Lung microvascular endothelial cell (primary cell): ENCODE data around the gene RRH. TPM values are rescaled to one million over a fixed set of nuclear protein-coding genes. Genes with fewer than 3 reads are reported as not detected.
"Not testable (repeated sequence)": the region's sequence is repeated elsewhere in the genome, so short reads cannot be mapped to it uniquely, and the experiment has no call there.

Experiments
- DNase-seq, 2 donors: peaks; one replicate each; pipeline versions ENCODE4 v3.0.0 to v3.0.0-alpha.2; 2010; ENCODE audit warnings: low read depth in 2 of 2
- total RNA-seq: library from RNA; depleted of rRNA; stranded (reverse); fragments of >200 nt; gene quantifications from 2 replicates; pipeline ENCODE4 v1.2.1, GENCODE V29; 2014

RRH gene
- total RNA-seq, 1 donor from 2014 or later = under 0.01 TPM

DNA sequence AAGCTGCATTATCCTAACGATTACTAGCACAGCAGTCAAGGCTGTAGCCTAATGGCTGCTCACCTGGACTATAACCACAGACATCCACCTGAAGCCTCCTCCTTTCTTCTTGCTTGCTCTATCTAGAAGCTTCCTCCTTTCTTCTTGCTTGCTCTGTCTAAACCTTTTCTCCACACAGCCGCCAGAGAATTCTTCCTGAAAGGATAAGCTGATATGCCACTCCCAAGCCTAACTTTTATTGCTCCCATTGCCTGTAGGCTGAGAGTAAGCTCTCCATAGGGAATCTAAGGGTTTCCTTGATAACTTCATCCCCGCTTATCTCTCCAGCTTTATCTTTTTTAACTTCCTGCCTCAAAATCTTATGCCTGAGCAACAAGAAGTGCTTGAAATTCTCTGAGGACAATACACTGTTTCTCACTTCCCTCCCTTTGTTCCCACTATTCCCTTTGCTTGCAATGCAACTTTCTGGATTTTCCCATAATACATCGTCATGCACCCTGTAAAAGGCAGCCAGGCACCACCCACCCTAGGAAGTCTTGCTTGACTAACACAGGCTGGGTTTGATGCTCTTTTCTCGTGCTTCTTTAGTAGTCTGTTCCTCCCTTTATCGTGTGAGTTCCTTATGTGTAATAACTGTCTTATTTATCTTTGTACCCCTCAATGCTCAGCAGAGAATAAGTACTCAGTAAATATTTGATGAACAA is 18.8 kb downstream of the RRH start:
- no peak for DNase-seq

DNA sequence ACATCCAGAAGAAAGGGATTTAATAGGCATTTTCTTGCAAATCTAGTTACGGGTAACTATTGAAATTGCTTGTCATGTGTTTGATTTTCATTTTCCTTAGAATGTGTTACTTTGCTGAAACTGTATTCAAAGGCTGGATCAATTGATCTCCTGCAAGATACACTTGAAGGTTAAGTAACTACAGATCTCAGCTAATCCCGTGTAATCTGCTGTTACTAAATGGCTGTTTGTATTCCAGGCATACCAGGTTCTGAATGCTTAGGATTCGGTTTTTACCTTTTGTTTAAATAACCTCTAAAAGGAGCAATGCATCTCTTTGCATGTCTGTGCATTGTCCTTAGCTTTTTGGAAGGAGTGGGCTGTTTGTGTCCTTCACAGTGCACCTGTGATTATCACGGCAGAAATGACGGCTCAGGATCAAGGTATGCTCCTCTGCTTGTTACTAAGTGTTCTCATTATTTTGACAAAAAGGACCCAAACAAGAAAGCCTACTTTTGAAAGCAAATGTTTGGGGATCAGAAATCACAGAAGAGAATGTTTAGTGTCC is 20.2 kb downstream of the RRH start, which contains the start of gene LRIT3:
Gene LRIT3, plus strand, starts transcription at position 212 of the 547 bp plus-strand sequence. Its CDS starts 95 bp downstream, at position 307.
- no peak for DNase-seq

DNA sequence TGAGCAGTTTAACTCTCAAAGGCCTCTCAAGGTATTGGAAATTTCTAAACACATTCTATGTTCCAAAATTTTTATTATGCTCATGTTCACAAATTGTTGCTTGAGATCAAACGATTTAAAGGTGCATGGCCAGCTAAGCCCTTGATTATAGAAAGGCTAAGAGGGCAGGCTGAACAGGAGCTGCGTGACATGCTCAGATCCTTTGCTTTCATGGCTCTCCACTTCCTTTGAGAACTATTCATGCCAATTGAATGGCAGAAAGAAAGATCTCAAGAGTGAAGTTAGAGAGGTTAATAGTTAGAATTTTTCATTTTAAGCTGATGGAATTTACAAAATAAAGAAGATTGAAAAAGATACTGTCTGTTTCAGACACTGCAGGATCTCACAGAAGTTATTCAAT is 20.7 kb downstream of the RRH start:
- DNase-seq = no peak

DNA sequence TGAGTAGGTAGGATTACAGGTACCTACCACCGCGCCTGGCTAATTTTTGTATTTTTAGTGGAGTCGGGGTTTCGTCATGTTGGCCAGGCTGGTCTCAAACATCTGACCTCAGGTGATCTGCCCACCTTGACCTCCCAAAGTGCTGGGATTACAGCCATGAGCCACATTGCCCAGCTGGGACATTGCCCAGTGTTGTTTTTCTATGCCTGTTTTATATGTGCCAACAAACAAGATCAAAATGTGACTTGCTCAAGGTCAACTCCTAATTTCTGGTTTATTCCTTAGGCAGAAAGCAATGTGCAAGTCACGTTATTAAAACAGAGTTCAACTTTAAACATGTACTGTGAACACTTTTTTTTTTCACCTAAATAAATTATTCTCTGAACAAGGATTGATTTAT is 22.8 kb downstream of the RRH start:
- DNase-seq = no peak

DNA sequence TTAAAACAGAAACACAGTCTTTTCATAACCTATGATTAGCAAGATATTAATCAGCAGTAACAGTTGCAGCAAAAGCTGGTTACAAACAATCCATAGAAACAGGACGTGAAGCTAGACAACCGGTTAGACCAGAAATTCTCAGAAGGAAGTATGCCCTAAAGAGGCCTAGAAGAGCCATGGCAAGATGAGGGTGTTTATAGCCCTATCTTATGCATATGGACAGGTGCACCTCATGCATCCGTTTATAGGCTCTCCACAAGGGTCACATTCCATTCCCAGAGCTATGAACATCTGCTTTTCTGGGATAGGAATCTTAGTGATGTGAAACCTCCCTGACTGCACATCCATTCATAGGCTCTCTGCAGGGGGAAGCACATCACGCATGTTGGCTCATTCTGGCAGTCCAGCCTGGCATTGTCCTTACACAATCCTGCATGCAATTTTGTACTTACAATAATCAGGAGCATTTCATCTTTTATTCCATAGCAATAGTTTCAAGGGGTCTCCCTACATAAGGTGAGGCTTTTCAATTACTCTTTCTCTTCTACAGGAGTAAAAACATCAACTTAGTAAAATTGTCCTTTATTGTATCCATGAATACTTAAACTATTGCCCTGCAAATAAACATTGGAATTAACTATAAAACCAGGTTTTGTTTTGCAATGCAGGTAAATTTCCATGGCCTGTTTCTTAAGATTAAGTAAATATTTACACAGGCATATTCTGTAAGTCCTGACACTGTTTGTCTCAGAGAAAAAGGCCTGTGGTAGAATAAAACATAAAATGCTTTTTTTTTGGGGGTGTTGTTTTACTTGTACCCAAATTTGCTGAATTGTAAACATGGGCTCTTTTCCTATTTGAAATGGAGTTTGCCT is 31.9 kb downstream of the RRH start:
- DNase-seq = not testable (repeated sequence)

DNA sequence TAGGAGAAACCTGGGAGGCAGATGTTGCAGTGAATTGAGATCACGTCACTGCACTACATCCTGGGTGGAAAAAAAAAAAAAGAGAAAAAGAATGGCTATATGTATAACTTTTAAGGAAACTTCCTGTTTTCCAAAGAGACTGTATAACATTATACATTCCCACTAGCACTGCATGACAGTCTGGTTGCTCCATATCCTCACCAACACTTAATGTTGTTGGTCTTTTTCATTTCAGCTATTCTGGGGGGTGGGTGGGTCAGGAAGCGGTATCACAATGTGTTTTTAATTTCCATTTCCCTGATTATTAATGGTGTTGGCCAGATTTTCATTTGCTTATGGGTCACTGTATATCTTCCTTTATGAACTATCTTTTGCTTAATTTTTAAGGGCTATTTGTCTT is 33.5 kb downstream of the RRH start:
- DNase-seq = no peak

DNA sequence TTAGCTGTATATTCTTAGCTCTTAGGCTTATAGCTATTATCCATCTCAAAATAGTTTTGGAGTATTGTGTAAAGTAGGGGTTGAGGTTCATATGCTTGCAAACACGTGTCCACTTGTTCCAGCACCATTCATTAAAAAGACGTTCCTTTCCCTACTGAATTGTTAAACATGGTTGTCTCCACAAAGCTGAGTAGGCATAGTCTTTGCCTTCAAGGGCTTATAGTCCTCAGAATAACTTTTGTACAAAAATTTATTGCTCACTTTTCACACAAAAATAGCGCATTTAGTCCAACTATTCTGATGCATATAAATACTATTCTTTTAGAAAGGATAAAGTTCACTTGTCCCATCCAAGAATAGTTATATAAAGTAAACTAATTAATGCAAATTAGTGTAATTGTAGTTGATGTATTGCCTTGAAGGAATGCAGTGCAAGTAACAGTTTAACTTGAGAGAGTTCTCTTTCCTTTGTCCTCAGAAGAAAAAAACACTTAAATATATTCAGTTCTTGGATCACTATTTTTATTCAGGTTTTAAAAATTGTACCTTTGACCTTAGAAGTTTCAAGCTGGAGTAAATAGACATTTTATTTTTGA is 34.2 kb downstream of the RRH start:
- no peak for DNase-seq

DNA sequence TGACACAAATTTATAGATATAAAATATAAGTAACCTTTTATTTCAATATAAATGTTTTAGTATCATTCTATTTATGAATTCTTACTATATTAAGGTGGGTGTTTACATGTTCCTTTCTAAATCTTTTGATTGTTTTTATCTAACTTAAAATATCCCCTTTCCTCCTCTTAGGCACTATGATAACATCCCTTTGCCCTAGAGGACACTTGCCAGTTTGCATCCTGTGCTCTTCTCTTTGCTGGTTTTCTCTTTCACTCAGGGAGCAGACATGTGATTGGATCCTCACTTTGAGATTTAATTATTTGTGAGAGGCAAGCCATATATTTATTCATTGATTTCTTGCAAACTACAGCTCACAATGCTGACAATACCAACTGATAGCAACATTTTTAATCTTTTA is 36.4 kb downstream of the RRH start:
- DNase-seq = no peak

DNA sequence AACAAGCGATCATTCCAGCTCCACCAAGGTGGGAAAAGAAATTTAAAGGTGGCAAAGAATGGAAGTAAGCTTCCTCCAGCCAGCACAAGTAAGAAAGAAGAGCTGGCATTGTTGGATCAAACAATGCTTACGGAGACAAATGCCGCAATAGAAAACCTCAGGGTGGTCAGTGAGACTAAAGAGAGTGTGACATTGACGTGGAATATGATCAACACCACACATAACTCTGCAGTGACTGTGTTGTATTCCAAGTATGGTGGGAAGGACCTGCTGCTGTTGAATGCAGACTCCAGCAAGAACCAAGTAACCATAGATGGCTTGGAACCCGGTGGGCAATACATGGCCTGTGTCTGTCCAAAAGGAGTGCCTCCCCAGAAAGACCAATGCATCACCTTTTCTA is 42.3 kb downstream of the RRH start:
- no peak for DNase-seq

DNA sequence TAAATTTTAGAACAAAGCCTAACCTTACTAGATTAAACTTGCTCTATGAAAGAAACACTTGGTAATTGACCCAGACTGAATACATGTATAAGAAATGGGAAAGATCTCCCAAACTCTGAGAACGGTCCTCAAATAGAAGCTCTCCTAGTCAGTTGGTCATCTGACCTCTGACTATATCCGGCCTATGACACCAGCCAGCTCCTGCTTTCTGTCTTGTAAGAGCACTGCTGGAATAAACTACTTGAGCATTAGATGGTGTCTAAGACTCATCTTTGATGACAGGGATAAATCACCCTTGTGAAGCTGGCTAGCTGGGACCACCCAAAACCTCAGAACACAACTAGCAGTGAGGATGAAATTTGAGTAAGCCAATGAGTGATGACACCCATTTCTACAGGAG is 44.3 kb downstream of the RRH start:
- DNase-seq = no peak

DNA sequence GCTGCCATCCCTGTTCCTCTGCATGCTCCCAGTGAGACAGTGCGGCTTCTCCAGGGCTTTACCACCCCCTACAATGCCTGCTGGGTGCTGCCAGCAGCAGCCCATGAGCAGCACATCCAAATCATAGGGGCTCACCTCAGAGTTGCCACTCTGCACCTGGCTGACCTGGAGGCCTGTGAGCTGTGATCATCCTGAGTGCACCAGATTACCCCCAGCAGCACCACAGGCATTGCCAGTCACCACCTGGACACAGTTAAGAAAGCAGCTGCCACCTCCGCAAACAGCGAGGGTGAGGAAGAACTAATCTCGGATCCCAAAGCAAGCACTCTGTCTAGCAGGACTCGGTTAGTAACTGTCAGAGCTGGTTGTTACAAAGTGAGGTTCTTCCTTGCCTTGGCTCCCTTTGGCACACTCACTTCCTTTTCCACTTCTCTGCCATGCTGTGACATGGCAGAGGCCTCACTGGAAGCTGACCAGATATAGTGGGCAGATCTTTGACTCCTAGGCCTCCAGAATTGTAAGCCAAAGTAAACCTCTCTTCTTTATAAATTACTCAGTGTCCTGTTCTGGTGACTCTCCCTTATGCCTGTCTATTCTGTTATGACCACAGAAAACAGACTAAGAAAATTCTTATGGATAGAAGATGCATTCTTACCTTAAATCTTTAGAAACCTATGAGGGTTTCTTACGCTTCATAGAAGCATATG is 45.3 kb downstream of the RRH start:
- DNase-seq = no peak

DNA sequence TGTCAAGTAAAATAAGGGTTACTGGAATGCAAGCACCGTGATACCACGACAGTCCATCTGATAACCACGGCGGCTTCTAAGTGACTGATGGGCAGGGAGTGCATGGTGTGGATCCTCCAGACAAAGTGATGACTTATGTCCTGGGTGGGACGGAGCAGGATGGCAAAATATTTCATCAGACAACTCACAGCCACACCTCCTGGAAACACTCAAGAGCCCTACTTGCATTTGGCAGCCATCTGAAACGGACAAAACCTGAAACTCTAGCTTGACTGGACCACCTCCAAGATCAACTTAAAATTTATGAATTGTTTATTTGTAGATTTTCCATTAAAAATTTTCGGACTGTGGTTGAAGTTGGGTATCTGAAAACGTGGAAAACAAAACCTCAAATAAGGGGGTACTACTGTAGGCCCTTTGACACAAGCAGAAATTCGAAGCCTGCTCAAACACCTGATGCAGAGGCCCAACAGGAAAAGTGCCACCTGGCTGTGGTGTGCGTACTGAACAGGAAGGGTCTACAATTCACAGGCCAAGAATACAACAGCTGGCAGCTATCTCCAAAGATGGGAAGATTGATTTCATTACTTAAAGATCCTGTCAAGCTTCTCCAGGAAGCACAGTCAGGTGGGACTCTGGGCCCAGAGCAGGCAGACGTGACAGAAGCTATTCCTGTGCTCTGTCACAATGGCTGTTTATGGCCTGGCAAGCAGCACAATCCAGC is 46.2 kb downstream of the RRH start:
- no peak for DNase-seq

DNA sequence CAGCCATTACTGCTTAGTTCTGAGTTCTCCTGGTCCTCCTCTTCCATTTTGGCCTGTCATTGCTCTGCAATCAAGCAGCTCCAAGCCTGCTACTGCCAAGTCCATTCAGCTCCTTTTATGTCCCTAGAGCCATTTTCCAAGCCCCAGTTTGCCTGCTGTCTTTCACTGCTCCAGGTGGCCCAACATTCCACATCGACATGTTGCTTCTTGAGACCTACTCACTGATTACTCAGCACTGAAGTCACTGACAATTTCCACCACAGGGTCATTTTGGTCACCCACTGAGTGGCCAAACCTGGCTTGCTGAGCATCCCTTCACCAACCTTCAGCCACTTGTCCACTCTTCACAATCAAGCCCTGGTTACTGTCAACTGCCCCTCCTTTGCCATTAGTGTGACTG is 47.3 kb downstream of the RRH start:
- DNase-seq = no peak

DNA sequence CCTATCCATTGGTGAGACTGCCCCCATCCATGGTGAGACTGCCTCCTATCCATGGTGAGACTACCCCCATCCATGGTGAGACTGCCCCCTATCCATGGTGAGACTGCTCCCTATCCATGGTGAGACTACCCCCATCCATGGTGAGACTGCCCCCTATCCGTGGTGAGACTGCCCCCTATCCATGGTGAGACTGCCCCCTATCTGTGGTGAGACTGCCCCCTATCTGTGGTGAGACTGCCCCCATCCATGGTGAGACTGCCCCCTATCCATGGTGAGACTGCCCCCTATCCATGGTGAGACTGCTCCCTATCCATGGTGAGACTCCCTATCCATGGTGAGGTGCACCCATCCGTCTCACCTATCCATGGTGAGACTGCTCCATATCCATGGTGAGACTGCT is 47.8 kb downstream of the RRH start:
- DNase-seq = not testable (repeated sequence)

DNA sequence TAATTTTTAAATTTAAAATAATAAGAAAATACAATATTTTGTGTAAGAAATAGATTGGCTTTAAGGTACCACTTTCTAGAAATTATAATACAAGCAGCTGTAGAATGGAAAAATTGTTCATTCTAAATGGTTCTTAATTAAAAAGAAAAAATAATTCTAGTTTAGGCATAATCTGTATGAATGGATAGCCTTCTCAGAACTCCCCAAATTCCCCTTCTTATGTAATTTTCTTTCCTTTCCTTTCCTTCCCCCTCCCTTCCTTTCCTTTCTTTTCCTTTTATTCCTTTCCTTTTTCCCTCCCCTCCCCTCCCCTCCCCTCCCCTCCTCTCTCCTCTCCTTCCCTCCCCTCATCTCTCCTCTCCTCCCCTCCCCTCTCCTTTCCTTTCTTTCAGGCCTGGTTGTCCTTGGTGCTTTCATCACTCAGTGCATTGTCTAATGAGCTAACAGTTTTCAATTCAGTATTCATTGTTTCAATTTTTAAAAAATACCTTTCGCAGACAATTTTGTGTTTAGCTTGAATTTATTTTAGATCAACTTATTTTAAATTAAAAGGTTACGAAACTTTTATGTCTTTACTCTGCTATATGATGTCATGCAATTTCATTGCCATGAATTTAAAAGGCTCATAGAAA is 49.0 kb downstream of the RRH start:
- DNase-seq = no peak

DNA sequence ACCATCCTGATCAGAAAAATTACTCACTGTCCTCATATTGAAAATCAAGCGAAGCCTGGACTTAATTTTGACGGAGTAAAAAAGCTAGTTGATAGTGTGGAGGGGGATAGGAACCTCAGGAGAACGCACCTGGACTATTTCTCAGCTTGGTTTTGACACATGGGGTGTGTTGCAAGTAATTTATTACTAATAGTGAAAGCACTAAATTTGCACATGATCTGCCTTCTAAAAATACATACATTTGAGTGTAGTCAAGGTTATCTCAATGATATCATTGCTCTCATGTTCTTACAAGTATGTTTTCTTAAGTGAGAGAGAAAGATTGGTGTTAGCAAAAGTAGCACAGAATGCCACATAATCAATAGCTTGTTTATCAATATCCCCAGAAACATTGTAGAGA is 49.6 kb downstream of the RRH start:
- no peak for DNase-seq

DNA sequence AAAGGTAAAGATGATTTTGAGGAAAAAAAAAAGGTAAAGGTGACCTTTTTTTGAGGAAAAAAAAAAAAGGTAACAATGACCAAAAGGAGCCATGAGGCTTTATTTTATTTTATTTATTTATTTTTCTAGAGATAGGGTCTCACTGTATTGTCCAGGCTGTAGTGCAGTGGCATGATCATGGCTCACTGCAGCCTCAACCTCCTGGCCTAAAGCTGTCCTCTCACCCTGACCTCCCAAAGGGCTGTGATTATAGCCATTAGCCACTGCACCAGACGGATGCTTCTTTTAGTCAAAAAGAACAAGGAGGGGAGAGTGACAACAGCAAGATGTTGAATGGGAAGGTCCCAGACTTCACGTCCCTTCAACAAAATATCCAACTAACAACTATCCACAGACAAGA is 50.6 kb downstream of the RRH start:
- DNase-seq = no peak

DNA sequence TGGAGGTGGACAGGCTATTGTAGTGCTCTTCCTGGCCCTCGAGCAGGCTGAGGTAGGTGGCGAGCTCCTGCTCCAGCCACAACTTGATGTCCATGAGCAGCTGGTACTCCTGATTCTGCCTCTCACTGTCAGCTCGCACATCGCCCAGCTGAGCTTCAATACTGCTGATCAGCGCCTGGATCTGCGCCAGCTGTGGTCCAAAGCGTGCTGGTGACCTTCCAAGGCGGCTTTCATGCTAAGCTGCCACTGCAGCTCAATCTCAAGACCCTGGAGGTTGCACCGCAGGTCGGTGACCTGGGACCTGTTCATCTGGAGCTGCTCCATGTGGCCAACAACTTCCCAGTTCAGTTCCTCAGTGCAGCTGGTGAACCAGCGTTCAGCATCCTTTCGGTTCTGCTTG is 51.3 kb downstream of the RRH start:
- no peak for DNase-seq

DNA sequence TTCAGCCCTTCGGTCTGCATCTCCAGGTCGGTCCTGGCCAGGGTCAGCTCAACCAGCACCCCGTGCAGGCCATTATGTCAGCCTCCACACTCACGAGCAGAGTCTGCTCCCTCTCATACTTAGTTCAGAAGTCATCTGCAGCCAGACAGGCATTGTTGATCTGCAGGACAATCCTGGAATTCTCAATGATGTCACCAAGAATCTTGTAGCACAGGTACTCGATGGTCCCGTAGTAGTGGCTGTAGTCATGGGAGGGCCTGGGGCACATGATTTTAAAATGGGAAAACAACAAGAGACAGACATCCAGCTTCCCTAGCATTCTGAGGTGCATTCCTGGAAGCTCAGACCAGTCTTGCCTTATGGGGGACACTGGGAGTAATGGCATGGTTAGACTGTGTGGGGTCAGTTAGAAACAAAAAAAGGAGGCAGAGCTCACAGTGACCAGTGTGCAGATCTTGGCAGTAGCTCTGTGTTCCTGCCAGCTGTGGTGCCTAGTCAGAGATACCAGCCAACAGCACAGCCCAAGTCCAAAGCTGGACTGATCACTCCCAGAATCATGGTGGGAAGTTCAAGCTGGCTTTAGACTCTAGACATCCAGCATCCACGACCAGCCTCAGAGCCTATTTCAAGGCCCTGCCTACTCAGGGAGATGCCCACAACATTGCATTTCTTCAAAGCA is 52.0 kb downstream of the RRH start:
- no peak for DNase-seq

DNA sequence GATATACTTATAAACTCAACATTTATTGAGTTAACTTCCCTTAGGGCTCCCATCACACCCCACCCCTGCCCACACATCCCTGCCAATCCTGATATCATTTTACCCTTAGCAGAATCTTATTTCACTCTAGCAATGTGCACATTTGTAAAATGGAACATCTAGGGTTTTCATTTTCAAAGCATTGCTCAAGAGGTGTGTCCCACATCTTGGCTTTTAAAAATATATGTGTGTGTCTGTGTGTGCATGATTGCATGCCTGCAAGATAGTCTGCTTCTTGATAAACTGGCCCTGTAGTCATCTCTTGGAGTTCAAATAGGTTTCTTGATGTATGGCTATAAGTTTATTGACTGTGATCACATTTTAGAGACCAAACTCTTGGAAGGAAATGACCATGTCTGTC is 58.5 kb downstream of the RRH start:
- DNase-seq = no peak
